ENCODE data around the gene RGMA. TPM values are rescaled to one million over a fixed set of nuclear protein-coding genes. Genes with fewer than 3 reads are reported as not detected.

RGMA gene
- total RNA-seq, 1 donor from 2014 or later: 6.2 TPM

DNA sequence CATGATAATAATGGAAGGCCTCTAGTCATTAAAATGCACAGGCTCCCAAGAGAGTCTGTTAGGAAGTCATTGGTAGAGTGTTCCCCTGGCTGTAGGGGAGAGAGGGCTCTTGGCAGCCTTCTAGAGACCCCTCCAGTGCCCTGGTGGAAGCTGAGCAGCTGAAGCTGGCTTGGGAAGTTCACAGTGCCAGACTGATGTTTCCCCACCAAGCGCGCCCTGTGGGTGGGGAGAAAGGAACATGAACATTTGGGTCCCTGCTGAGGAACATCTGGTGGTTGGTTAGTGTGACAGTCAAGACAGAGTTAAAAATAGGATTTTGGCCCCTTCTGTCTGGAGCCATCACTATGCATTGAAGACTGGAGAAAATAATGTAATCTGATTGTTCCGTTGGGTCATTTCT is 37.1 kb upstream of the RGMA start:
- DNase-seq (ENCODE audit: low read depth) (no peak), FAIRE-seq (no peak)
- H3K9me3 ChIP-seq (ENCODE audit: insufficient read depth, low read depth, low read length): no peaks in the 10 kb centered on the region
- H3K4me1 ChIP-seq (ENCODE audit: insufficient read depth, low read length): no peaks in the 10 kb centered on the region
- TF ChIP-seq CTCF (IDR thresholded peaks at IDR 0.05; ENCODE audit: insufficient read depth, low read depth, low read length): no peak
- no peak for TF ChIP-seq EZH2 (IDR thresholded peaks at IDR 0.05; ENCODE audit: insufficient read depth, low read length)
- no peaks in the 10 kb centered on the region for H3K27me3 ChIP-seq (ENCODE audit: insufficient read depth, low read length)
- no peaks in the 10 kb centered on the region for H3K36me3 ChIP-seq (ENCODE audit: insufficient read depth, low read length)
- H3K4me2 ChIP-seq (ENCODE audit: low read length): no peak overlapping the region
- no peak overlapping the region for H2AFZ ChIP-seq (ENCODE audit: low read depth, low read length)
- no peak overlapping the region for H3K27ac ChIP-seq (ENCODE audit: low read depth, low read length)
- Mint-ChIP-seq H3K27me3 (ENCODE audit: low read depth, unreplicated experiment) (peaks cover 14% of the 10 kb centered on the region), H3K4me1 (ENCODE audit: low read depth, unreplicated experiment) (peaks cover 6% of the 10 kb centered on the region), H3K27ac (ENCODE audit: unreplicated experiment) (no peak overlapping the region), H3K9me3 (ENCODE audit: unreplicated experiment) (peaks cover 2% of the 10 kb centered on the region), H3K4me3 (ENCODE audit: unreplicated experiment) (no peak overlapping the region), H3K36me3 (ENCODE audit: low read depth, unreplicated experiment) (no peaks in the 10 kb centered on the region)
- no peaks in the 10 kb centered on the region for H4K20me1 ChIP-seq (ENCODE audit: insufficient read depth, low read length)
- no peak overlapping the region for H3K9ac ChIP-seq (ENCODE audit: low read length)
- H3K4me3 ChIP-seq (ENCODE audit: insufficient read depth, low read depth, low read length): no peak overlapping the region
- H3K79me2 ChIP-seq (ENCODE audit: insufficient read depth, low read length): no peaks in the 10 kb centered on the region

- no peak overlapping the region for H3K27ac Mint-ChIP-seq (ENCODE audit: unreplicated experiment)
- Histone ChIP-seq H4K20me1 (ENCODE audit: insufficient read depth, low read length) (no peaks in the 10 kb centered on the region), H3K27ac (ENCODE audit: low read depth, low read length) (no peak overlapping the region), H3K79me2 (ENCODE audit: insufficient read depth, low read length) (no peaks in the 10 kb centered on the region), H3K4me2 (ENCODE audit: low read length) (no peak overlapping the region), H3K4me3 (ENCODE audit: insufficient read depth, low read depth, low read length) (no peak overlapping the region), H3K9me3 (ENCODE audit: insufficient read depth, low read depth, low read length) (no peaks in the 10 kb centered on the region), H3K36me3 (ENCODE audit: insufficient read depth, low read length) (no peaks in the 10 kb centered on the region), H2AFZ (ENCODE audit: low read depth, low read length) (no peak overlapping the region), H3K4me1 (ENCODE audit: insufficient read depth, low read length) (no peaks in the 10 kb centered on the region), H3K9ac (ENCODE audit: low read length) (no peak overlapping the region), H3K27me3 (ENCODE audit: insufficient read depth, low read length) (no peaks in the 10 kb centered on the region)
- peaks cover 6% of the 10 kb centered on the region for H3K4me1 Mint-ChIP-seq (ENCODE audit: low read depth, unreplicated experiment)
- H3K27me3 Mint-ChIP-seq (ENCODE audit: low read depth, unreplicated experiment): peaks cover 11% of the 10 kb centered on the region
- no peak for FAIRE-seq
- no peaks in the 10 kb centered on the region for H3K36me3 Mint-ChIP-seq (ENCODE audit: low read depth, unreplicated experiment)
- no peak overlapping the region for H3K4me3 Mint-ChIP-seq (ENCODE audit: unreplicated experiment)
- TF ChIP-seq EZH2 (IDR thresholded peaks at IDR 0.05; ENCODE audit: insufficient read depth, low read length) (no peak), CTCF (IDR thresholded peaks at IDR 0.05; ENCODE audit: insufficient read depth, low read depth, low read length) (no peak)
- DNase-seq (ENCODE audit: low read depth): no peak
- H3K9me3 Mint-ChIP-seq (ENCODE audit: unreplicated experiment): peaks cover 2% of the 10 kb centered on the region
These were observed 35.1 kb upstream of the RGMA start for GRCh38 chr15:93124126-93124525.

- no peak overlapping the region for H3K27ac ChIP-seq (ENCODE audit: low read depth, low read length)
- peaks cover 9% of the 10 kb centered on the region for H3K27me3 Mint-ChIP-seq (ENCODE audit: low read depth, unreplicated experiment)
- H3K4me2 ChIP-seq (ENCODE audit: low read length): no peak overlapping the region
- H3K79me2 ChIP-seq (ENCODE audit: insufficient read depth, low read length): no peaks in the 10 kb centered on the region
- no peak for FAIRE-seq
- H3K4me3 ChIP-seq (ENCODE audit: insufficient read depth, low read depth, low read length): no peak overlapping the region
- TF ChIP-seq EZH2 (IDR thresholded peaks at IDR 0.05; ENCODE audit: insufficient read depth, low read length): no peak
- TF ChIP-seq CTCF (IDR thresholded peaks at IDR 0.05; ENCODE audit: insufficient read depth, low read depth, low read length): no peak
- H3K4me1 ChIP-seq (ENCODE audit: insufficient read depth, low read length): no peaks in the 10 kb centered on the region
- no peak overlapping the region for H3K4me3 Mint-ChIP-seq (ENCODE audit: unreplicated experiment)
- H2AFZ ChIP-seq (ENCODE audit: low read depth, low read length): no peak overlapping the region
- no peaks in the 10 kb centered on the region for H3K36me3 ChIP-seq (ENCODE audit: insufficient read depth, low read length)
- no peak overlapping the region for H3K9ac ChIP-seq (ENCODE audit: low read length)
- H3K9me3 Mint-ChIP-seq (ENCODE audit: unreplicated experiment): peaks cover 2% of the 10 kb centered on the region
- no peak overlapping the region for H3K27ac Mint-ChIP-seq (ENCODE audit: unreplicated experiment)
- no peak for DNase-seq (ENCODE audit: low read depth)
- H4K20me1 ChIP-seq (ENCODE audit: insufficient read depth, low read length): no peaks in the 10 kb centered on the region
- H3K9me3 ChIP-seq (ENCODE audit: insufficient read depth, low read depth, low read length): no peaks in the 10 kb centered on the region
- H3K4me1 Mint-ChIP-seq (ENCODE audit: low read depth, unreplicated experiment): peaks cover 6% of the 10 kb centered on the region
- H3K27me3 ChIP-seq (ENCODE audit: insufficient read depth, low read length): no peaks in the 10 kb centered on the region
- H3K36me3 Mint-ChIP-seq (ENCODE audit: low read depth, unreplicated experiment): no peaks in the 10 kb centered on the region
These were observed 33.2 kb upstream of the RGMA start for GRCh38 chr15:93121973-93122910.
